H1 (cell line): ENCODE results near the gene ESRRB. TPM values are rescaled to one million over a fixed set of nuclear protein-coding genes. Genes with fewer than 3 reads are reported as not detected.

Experiments
- SIN3A ChIP-seq, 2 experiments: IDR thresholded peaks in 1 of 2; conservative IDR thresholded peaks in 1 of 2; 2 replicates each; pipeline ENCODE4 v1.6.1; 2011 to 2012; ENCODE audit warnings: low read length in 2 of 2, improper control_type of control experiment in 1 of 2, low read depth in 1 of 2, mild to moderate bottlenecking in 1 of 2
- polyA plus RNA-seq, 7 experiments: library from polyadenylated mRNA; depleted of rRNA in 3 of 7; stranded (reverse) in 5 of 7; unstranded in 2 of 7; fragments of >200 nt in 5 of 7; fragments of 200-250 nt in 2 of 7; gene quantifications; 1 replicate in 5 of 7; 2 replicates in 1 of 7; 4 replicates in 1 of 7; pipeline versions ENCODE4 v1.2.1 to v1.2.3, GENCODE V29; 2011 to 2013; ENCODE audit warnings: missing spikeins in 2 of 7, mixed read lengths in 2 of 7
- total RNA-seq: library from RNA; stranded (reverse); fragmentation: NEBNext Ultra II Directional; extraction: Animal tissue kit (Norgen Biotek cat#: 25700); gene quantifications from 2 replicates; pipeline ENCODE4 v1.2.1, GENCODE V29; 2021

The ESRRB gene
- total and polyA plus RNA-seq, 2 of the 8 experiments (the other 6 are each of a cell fraction or from before 2014, with no cell fraction given), result 0.29 to 0.45 TPM

GRCh38 chr14:76329951-76330350, 46.0 kb upstream of the ESRRB start (continued):
- no peak for TF ChIP-seq SIN3A (conservative IDR thresholded peaks at IDR 0.05 in 1 of 2, IDR thresholded peaks at IDR 0.05 in 1 of 2; ENCODE audit: low read depth in 1 of 2, low read length in 2 of 2)
